ENCODE data around the gene TNFRSF12A. TPM values are rescaled to one million over a fixed set of nuclear protein-coding genes. Genes with fewer than 3 reads are reported as not detected.

TNFRSF12A gene
- total and polyA plus RNA-seq, 2 of the 13 experiments (the other 11 are each of a cell fraction or from before 2014, with no cell fraction given), result 61.9 to 66.0 TPM

- TF ChIP-seq MNT (IDR thresholded peaks at IDR 0.05) (no peak), DBP (CRISPR knock-in tag; IDR thresholded peaks at IDR 0.05; ENCODE audit: not compliant biosample characterization) (no peak), ZNF784 (CRISPR knock-in tag; IDR thresholded peaks at IDR 0.05; ENCODE audit: borderline replicate concordance) (peak; percentile 85), ZFX (CRISPR knock-in tag; IDR thresholded peaks at IDR 0.05; ENCODE audit: low read depth) (peak; percentile 61), ZNF441 (CRISPR knock-in tag; IDR thresholded peaks at IDR 0.05; ENCODE audit: borderline replicate concordance) (no peak), ARID4A (CRISPR knock-in tag; IDR thresholded peaks at IDR 0.05; ENCODE audit: borderline replicate concordance) (peak; percentile 83; the same call in 1 of the 2 replicates), TRIM22 (IDR thresholded peaks at IDR 0.05) (no peak), NONO (IDR thresholded peaks at IDR 0.05) (no peak), NONO (CRISPR knock-in tag; conservative IDR thresholded peaks at IDR 0.05) (peak; percentile 68), ZNF318 (CRISPR knock-in tag; IDR thresholded peaks at IDR 0.05) (no peak)
These were observed 45.0 kb downstream of the TNFRSF12A start, which contains the start of gene IL32 (continued) for GRCh38 chr16:3065069-3065741.

Measured in HepG2 (cell line).